ENCODE results near the gene DYNLRB1. TPM values are rescaled to one million over a fixed set of nuclear protein-coding genes. Genes with fewer than 3 reads are reported as not detected.

Gene DYNLRB1
- total and polyA plus RNA-seq, 10 of the 15 experiments (the other 5 are each of a cell fraction or from before 2014, with no cell fraction given): 87.9 to 313 (median 153) TPM

DNA sequence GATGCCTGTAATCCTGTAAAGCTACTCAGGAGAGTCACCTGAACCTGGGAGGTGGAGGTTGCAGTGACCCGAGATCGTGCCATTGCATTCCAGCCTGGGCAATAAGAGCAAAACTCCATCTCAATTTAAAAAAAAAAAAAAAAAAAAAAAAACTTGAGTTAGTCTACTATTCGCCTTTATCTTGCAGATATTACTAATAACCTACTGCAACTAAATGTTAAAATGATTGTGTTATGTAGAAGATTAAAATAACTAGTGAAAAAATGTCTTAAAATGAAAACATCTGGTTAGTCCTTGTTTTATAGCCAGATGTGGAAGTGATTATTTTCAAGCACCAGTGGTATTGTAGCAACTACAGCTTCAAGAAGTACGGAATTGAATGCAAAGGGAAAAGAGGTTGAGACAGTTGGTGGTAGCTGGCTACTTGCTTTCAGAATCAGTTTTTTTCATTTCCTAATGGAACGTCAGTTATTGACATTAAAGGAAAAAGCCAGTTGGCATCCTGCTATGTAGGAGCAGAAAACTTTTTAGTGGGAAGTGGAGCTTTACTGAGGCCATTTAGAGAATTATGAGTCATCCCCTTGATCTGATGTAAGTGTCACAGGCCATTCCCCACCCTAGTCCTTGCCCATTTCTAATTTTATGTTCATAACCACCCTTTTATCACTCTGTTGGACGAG, 43.8 kb upstream of the DYNLRB1 start (continued):
- TF ChIP-seq, protein P1, sequence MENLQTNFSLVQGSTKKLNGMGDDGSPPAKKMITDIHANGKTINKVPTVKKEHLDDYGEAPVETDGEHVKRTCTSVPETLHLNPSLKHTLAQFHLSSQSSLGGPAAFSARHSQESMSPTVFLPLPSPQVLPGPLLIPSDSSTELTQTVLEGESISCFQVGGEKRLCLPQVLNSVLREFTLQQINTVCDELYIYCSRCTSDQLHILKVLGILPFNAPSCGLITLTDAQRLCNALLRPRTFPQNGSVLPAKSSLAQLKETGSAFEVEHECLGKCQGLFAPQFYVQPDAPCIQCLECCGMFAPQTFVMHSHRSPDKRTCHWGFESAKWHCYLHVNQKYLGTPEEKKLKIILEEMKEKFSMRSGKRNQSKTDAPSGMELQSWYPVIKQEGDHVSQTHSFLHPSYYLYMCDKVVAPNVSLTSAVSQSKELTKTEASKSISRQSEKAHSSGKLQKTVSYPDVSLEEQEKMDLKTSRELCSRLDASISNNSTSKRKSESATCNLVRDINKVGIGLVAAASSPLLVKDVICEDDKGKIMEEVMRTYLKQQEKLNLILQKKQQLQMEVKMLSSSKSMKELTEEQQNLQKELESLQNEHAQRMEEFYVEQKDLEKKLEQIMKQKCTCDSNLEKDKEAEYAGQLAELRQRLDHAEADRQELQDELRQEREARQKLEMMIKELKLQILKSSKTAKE (IDR thresholded peaks at IDR 0.05; ENCODE audit: low read depth, poor library complexity, severe bottlenecking): no peak
- TF ChIP-seq NR2F1 (conservative IDR thresholded peaks at IDR 0.05): no peak
- TF ChIP-seq YY1 (IDR thresholded peaks at IDR 0.05; ENCODE audit: low read depth, low read length): no peak
- no peak for TF ChIP-seq KDM1A (IDR thresholded peaks at IDR 0.05; ENCODE audit: borderline replicate concordance)

DNA sequence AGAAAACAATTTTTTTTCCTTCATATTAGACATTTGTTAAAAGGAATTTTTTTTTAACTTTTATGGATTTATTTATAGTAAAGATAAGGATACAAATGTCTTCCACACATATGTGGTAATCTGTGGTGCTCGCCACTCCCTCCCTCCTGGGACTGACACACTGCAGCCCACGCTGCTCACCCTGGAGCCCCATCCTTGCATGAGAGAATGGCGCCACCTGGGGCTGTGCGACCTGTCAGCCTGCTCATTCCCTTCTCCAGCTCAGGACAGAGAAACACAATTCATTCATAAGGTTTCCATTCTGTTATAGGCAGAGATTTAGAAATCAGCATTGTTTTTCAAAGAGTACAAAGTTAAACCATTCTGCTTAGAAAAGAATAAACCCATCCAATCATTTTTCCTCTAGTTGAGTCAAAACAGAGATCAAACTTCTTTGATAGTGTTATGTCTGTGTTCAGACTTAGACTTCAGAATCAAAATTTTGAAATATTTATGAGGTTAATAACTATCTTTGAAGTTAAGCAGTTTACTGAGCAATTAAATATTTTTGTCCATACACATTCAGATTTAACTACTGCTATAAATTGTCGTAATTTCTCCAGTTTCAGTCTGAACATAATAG, 42.8 kb upstream of the DYNLRB1 start:
- ChIA-PET RAD21 (ENCODE audit: unreplicated experiment) (interaction anchor here (0.6 to 2.4 kb wide), 6 partner anchors 12 to 235 kb away, joined by 3 to 49 read pairs (median 4); no protein-coding TSS in a partner anchor), CTCF (interaction anchor here (0.6 to 3.3 kb wide), 15 partner anchors 9 to 296 kb away, joined by 3 to 75 read pairs (median 4); partner anchors contain the start of gene ITCH), SMC1A (ENCODE audit: uncharacterized antibody, unreplicated experiment) (interaction anchor here (1.0 to 2.6 kb wide), 4 partner anchors 16 to 297 kb away, joined by 3 to 46 read pairs (median 3); no protein-coding TSS in a partner anchor), POLR2A (interaction anchor here (0.6 kb wide), 1 partner anchor 89 kb away, joined by 5 read pairs; no protein-coding TSS in a partner anchor)
- H3K27me3 ChIP-seq (replicated peaks in 1 of 2; ENCODE audit: control insufficient read depth in 2 of 2, insufficient read depth in 2 of 2, low read length in 1 of 2): no peaks in the 10 kb centered on the region
- in situ Hi-C loops (cut with MboI) (no loop called here), intact Hi-C loops (cut with micrococcal nuclease; ENCODE audit: unreplicated experiment) (loop anchor here (1.0 kb wide), 1 partner anchor 161 kb away; no protein-coding TSS in a partner anchor)
- WGBS (ENCODE audit: insufficient coverage, insufficient replicate concordance, low lambda C conversion rate, missing lambda C conversion rate): 59% methylated on average over 5 of the region's 5 CpGs
- H3K36me3 ChIP-seq (ENCODE audit: control insufficient read depth in 2 of 2, insufficient read depth in 2 of 2, low read length in 1 of 2): peaks cover 1 to 4% of the 10 kb centered on the region in 2 experiments
- H3K79me2 ChIP-seq (ENCODE audit: control insufficient read depth, insufficient read depth, low read length): no peaks in the 10 kb centered on the region
- H3K4me2 ChIP-seq (ENCODE audit: control insufficient read depth, insufficient read depth): no peak overlapping the region
- peak; percentile 52 for FAIRE-seq
- H3K4me3 ChIP-seq: no peak overlapping the region
- no peaks in the 10 kb centered on the region for H4K20me1 ChIP-seq (ENCODE audit: control insufficient read depth, insufficient read depth)
- peaks cover 8% of the 10 kb centered on the region for H3K4me1 ChIP-seq (ENCODE audit: control insufficient read depth, insufficient read depth, low read length)
- no TSS peak for BruUV-seq (replicated peaks)
- H3K9ac ChIP-seq (ENCODE audit: control insufficient read depth, insufficient read depth, low read length): no peak overlapping the region
- H2AFZ ChIP-seq (ENCODE audit: control insufficient read depth, low read depth, low read length): no peak overlapping the region
- peak; percentile 85 for ATAC-seq
- no peaks in the 10 kb centered on the region; the same call in 2 of the 3 replicates for H3K9me3 ChIP-seq (replicated peaks; ENCODE audit: control insufficient read depth, insufficient read depth, low read length)
- H3K27ac ChIP-seq (ENCODE audit: control insufficient read depth, insufficient read depth): no peak overlapping the region
- DNase-seq (ENCODE audit: low read depth, low spot score): no peak
- TF ChIP-seq, protein P2, sequence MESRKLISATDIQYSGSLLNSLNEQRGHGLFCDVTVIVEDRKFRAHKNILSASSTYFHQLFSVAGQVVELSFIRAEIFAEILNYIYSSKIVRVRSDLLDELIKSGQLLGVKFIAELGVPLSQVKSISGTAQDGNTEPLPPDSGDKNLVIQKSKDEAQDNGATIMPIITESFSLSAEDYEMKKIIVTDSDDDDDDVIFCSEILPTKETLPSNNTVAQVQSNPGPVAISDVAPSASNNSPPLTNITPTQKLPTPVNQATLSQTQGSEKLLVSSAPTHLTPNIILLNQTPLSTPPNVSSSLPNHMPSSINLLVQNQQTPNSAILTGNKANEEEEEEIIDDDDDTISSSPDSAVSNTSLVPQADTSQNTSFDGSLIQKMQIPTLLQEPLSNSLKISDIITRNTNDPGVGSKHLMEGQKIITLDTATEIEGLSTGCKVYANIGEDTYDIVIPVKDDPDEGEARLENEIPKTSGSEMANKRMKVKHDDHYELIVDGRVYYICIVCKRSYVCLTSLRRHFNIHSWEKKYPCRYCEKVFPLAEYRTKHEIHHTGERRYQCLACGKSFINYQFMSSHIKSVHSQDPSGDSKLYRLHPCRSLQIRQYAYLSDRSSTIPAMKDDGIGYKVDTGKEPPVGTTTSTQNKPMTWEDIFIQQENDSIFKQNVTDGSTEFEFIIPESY (IDR thresholded peaks at IDR 0.05): no peak
- TF ChIP-seq ZZZ3 (IDR thresholded peaks at IDR 0.05; ENCODE audit: control insufficient read depth, insufficient read length, low read depth) (no peak), GABPA (IDR thresholded peaks at IDR 0.05; ENCODE audit: low read depth) (no peak), BHLHE40 (IDR thresholded peaks at IDR 0.05; ENCODE audit: borderline replicate concordance in 1 of 2, low read depth in 2 of 2, low read length in 1 of 2) (no peak), POLR2A (IDR thresholded peaks at IDR 0.05; ENCODE audit: low read depth, low read length) (no peak)
- TF ChIP-seq, protein P3, sequence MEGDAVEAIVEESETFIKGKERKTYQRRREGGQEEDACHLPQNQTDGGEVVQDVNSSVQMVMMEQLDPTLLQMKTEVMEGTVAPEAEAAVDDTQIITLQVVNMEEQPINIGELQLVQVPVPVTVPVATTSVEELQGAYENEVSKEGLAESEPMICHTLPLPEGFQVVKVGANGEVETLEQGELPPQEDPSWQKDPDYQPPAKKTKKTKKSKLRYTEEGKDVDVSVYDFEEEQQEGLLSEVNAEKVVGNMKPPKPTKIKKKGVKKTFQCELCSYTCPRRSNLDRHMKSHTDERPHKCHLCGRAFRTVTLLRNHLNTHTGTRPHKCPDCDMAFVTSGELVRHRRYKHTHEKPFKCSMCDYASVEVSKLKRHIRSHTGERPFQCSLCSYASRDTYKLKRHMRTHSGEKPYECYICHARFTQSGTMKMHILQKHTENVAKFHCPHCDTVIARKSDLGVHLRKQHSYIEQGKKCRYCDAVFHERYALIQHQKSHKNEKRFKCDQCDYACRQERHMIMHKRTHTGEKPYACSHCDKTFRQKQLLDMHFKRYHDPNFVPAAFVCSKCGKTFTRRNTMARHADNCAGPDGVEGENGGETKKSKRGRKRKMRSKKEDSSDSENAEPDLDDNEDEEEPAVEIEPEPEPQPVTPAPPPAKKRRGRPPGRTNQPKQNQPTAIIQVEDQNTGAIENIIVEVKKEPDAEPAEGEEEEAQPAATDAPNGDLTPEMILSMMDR (IDR thresholded peaks at IDR 0.05 in 2 of 3, conservative IDR thresholded peaks at IDR 0.05 in 1 of 3; ENCODE audit: control insufficient read depth in 2 of 3, extremely low read depth in 1 of 3, insufficient read depth in 1 of 3, low read depth in 3 of 3, low read length in 3 of 3): peak; percentile 34 to 50 (median 41); a peak in 5 of 6 replicates
- TF ChIP-seq, protein P4, sequence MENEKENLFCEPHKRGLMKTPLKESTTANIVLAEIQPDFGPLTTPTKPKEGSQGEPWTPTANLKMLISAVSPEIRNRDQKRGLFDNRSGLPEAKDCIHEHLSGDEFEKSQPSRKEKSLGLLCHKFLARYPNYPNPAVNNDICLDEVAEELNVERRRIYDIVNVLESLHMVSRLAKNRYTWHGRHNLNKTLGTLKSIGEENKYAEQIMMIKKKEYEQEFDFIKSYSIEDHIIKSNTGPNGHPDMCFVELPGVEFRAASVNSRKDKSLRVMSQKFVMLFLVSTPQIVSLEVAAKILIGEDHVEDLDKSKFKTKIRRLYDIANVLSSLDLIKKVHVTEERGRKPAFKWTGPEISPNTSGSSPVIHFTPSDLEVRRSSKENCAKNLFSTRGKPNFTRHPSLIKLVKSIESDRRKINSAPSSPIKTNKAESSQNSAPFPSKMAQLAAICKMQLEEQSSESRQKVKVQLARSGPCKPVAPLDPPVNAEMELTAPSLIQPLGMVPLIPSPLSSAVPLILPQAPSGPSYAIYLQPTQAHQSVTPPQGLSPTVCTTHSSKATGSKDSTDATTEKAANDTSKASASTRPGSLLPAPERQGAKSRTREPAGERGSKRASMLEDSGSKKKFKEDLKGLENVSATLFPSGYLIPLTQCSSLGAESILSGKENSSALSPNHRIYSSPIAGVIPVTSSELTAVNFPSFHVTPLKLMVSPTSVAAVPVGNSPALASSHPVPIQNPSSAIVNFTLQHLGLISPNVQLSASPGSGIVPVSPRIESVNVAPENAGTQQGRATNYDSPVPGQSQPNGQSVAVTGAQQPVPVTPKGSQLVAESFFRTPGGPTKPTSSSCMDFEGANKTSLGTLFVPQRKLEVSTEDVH (IDR thresholded peaks at IDR 0.05; ENCODE audit: low read depth, partially characterized antibody): no peak
